Smooth muscle cell (in vitro differentiated cells): Measurements from ENCODE around the gene DCTN5. TPM values are rescaled to one million over a fixed set of nuclear protein-coding genes. Genes with fewer than 3 reads are reported as not detected.

Experiments
- DNase-seq: peaks from one replicate; lab custom pipeline; 2025; ENCODE audit not compliant: unreplicated experiment; lab: John Stamatoyannopoulos, UW
- H2AFZ ChIP-seq: fragments of 200-600 bp; sonication (generic); 2 replicates; pipeline ENCODE4 v1.6.0; 2016; ENCODE audit warnings: antibody characterized with exemption, low read depth, mild to moderate bottlenecking
- H3F3A ChIP-seq: fragments of 200-600 bp; sonication (generic); 2 replicates; pipeline ENCODE4 v1.6.0; 2017; ENCODE audit warnings: antibody characterized with exemption, low read depth
- H3K27ac ChIP-seq: fragments of 200-600 bp; sonication (generic); 2 replicates; pipeline ENCODE4 v1.5.1; 2016; ENCODE audit warnings: low read depth, mild to moderate bottlenecking
- H3K27me3 ChIP-seq: fragments of 200-600 bp; sonication (generic); 2 replicates; pipeline ENCODE4 v1.6.1; 2016; ENCODE audit warnings: low read depth, mild to moderate bottlenecking
- H3K36me3 ChIP-seq: fragments of 200-600 bp; sonication (generic); 2 replicates; pipeline ENCODE4 v1.5.1; 2016; ENCODE audit warnings: low read depth
- H3K4me1 ChIP-seq: fragments of 200-600 bp; sonication (generic); 2 replicates; pipeline ENCODE4 v1.5.1; 2016; ENCODE audit warnings: low read depth
- H3K4me2 ChIP-seq: fragments of 200-600 bp; sonication (generic); 2 replicates; pipeline ENCODE4 v1.6.0; 2016; ENCODE audit warnings: mild to moderate bottlenecking
- H3K4me3 ChIP-seq: fragments of 200-600 bp; sonication (generic); 2 replicates; pipeline ENCODE4 v1.5.1; 2016; ENCODE audit warnings: mild to moderate bottlenecking
- H3K79me2 ChIP-seq: fragments of 200-600 bp; sonication (generic); 2 replicates; pipeline ENCODE4 v1.6.0; 2016; ENCODE audit warnings: low read depth, mild to moderate bottlenecking
- H3K9ac ChIP-seq: fragments of 200-600 bp; sonication (generic); 2 replicates; pipeline ENCODE4 v1.6.0; 2016; ENCODE audit warnings: low read depth
- H3K9me3 ChIP-seq: fragments of 200-600 bp; sonication (generic); replicated peaks from 2 replicates; pipeline ENCODE4 v1.5.1; 2016; ENCODE audit warnings: low read depth
- H4K20me1 ChIP-seq: fragments of 200-600 bp; sonication (generic); 2 replicates; pipeline ENCODE4 v1.6.0; 2016; ENCODE audit warnings: low read depth
- WGBS: methylation state at CpG from one replicate; pipeline ENCODE4 v1.1.7; 2016; ENCODE audit warnings: low lambda C conversion rate; 5-methylcytosine and 5-hydroxymethylcytosine counted together
- polyA plus RNA-seq: library from polyadenylated mRNA; unstranded; fragments of >200 nt; fragmentation: Nextera tagmentation; extraction: Ambion mirVana; gene quantifications from 2 replicates; pipeline ENCODE4 v1.2.1, GENCODE V29; 2016
- total RNA-seq: library from RNA; depleted of rRNA; stranded (reverse); fragments of >200 nt; gene quantifications from 2 replicates; pipeline ENCODE4 v1.2.3, GENCODE V29; 2014
- TF ChIP-seq, protein P1 (sequence below): fragments of 200-600 bp; sonication (generic); IDR thresholded peaks from 2 replicates; pipeline ENCODE4 v1.5.1; 2017; ENCODE audit warnings: borderline replicate concordance, mild to moderate bottlenecking, antibody characterized with exemption; ENCODE audit not compliant: insufficient read depth, poor library complexity, severe bottlenecking

The DCTN5 gene
- total and polyA plus RNA-seq, 2 experiments from 2014 or later, result 14.0 to 22.6 TPM

DNA sequence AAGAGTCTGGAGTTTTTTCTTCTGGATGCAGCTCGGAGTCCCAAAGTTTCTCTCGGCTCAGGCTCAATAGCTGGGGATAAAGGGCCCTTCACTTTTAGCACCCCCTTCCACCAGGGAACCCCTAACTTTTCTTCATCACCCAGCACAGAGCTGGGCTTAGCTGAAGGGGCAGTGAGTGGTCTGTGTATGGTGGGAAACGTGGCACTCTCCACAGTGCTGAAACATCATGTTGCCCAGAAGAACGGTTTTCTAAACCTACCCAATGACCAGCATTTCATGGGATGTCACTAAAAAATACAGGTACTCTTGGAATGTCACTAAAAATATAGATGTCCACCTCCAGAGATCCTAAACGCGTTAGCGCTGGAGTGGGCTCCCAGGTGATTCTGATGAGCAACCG lies 59.8 kb downstream of the DCTN5 start:
- 75% methylated on average over 8 of the region's 8 CpGs for WGBS
- H2AFZ ChIP-seq, result no peak overlapping the region
- H3F3A ChIP-seq, result no peaks in the 10 kb centered on the region
- no peaks in the 10 kb centered on the region for H3K9me3 ChIP-seq
- H3K4me3 ChIP-seq, result no peak overlapping the region
- H3K4me1 ChIP-seq, result no peaks in the 10 kb centered on the region
- no peak for DNase-seq
- H3K27me3 ChIP-seq, result no peaks in the 10 kb centered on the region
- H4K20me1 ChIP-seq, result no peaks in the 10 kb centered on the region
- no peaks in the 10 kb centered on the region for H3K36me3 ChIP-seq
- TF ChIP-seq, protein P1, sequence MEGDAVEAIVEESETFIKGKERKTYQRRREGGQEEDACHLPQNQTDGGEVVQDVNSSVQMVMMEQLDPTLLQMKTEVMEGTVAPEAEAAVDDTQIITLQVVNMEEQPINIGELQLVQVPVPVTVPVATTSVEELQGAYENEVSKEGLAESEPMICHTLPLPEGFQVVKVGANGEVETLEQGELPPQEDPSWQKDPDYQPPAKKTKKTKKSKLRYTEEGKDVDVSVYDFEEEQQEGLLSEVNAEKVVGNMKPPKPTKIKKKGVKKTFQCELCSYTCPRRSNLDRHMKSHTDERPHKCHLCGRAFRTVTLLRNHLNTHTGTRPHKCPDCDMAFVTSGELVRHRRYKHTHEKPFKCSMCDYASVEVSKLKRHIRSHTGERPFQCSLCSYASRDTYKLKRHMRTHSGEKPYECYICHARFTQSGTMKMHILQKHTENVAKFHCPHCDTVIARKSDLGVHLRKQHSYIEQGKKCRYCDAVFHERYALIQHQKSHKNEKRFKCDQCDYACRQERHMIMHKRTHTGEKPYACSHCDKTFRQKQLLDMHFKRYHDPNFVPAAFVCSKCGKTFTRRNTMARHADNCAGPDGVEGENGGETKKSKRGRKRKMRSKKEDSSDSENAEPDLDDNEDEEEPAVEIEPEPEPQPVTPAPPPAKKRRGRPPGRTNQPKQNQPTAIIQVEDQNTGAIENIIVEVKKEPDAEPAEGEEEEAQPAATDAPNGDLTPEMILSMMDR, result no peak
- no peak overlapping the region for H3K27ac ChIP-seq
- no peaks in the 10 kb centered on the region for H3K79me2 ChIP-seq
- H3K9ac ChIP-seq, result no peak overlapping the region
- H3K4me2 ChIP-seq, result no peak overlapping the region

DNA sequence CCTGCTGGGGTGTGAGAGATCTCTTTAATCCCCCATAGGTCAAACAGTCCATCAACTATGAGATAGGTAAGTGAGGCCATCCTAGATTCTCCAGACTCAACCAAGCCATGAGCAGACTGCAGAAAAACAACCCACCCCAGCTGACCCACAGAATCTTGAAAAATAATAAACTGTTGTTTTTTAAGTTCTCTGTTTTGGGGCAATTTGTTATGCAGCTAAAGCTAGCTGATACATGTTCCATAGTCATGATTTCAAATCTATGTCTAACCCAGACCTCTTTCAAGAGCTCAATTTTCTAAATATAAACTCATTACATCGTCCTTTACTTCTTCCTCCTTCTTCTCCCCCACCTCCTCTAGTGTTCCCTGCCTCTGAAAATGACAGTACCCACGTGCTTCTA lies 61.7 kb downstream of the DCTN5 start:
- TF ChIP-seq, protein P1, result no peak
- no peaks in the 10 kb centered on the region for H3K4me1 ChIP-seq

DNA sequence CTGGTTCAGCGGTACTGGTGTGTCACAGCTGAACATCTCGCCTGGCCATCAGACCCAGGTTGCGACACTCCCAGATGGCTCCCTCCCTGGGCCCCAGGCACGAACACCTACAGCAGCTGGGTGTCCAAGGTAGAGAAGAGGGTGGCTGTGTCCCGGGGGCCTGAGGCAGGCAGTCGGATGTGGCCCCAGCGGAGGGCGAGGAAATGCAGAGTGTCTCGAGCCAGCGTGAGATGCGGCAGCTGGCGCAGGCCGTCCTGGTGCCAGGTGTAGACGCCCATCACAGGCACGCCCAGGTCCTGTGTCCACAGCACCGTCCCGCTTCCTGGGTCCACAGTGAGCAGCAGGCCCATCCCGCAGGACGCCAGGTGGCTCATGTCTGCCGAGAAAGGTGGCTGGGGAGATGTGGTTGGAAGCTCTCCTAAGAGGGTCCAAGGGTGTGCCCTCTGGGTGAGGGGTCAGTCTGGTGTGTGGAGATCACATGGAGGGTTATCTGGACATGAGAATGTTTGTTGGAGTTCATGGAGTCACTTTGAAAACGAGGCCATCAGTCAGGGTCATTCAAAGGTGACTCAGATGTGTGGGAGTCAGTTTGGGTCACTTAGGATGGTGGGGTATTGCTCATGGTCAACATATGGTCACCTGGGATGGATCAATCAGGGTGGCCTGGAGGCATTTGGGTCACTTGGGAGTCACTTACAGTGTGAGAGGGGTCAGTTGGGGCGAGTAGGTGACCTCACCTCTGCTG lies 63.7 kb downstream of the DCTN5 start:
- Histone ChIP-seq H3F3A (no peaks in the 10 kb centered on the region), H3K4me2 (no peak overlapping the region), H3K79me2 (no peaks in the 10 kb centered on the region), H3K27ac (no peak overlapping the region), H3K27me3 (no peaks in the 10 kb centered on the region), H3K4me3 (no peak overlapping the region), H3K36me3 (no peaks in the 10 kb centered on the region), H4K20me1 (no peaks in the 10 kb centered on the region), H3K4me1 (no peaks in the 10 kb centered on the region), H3K9me3 (no peaks in the 10 kb centered on the region), H3K9ac (no peak overlapping the region), H2AFZ (no peak overlapping the region)
- TF ChIP-seq, protein P1, result no peak
- 92% methylated on average over 22 of the region's 22 CpGs for WGBS
- no peak for DNase-seq

More for the DNA sequence above, 61.7 kb downstream of the DCTN5 start:
- Histone ChIP-seq H3F3A (no peaks in the 10 kb centered on the region), H3K36me3 (no peaks in the 10 kb centered on the region), H3K79me2 (no peaks in the 10 kb centered on the region), H2AFZ (no peak overlapping the region), H4K20me1 (no peaks in the 10 kb centered on the region), H3K9me3 (no peaks in the 10 kb centered on the region), H3K27ac (no peak overlapping the region), H3K4me2 (no peak overlapping the region), H3K27me3 (no peaks in the 10 kb centered on the region), H3K9ac (no peak overlapping the region), H3K4me3 (no peak overlapping the region)
- DNase-seq, result no peak
- 70% methylated on average over 2 of the region's 2 CpGs for WGBS

DNA sequence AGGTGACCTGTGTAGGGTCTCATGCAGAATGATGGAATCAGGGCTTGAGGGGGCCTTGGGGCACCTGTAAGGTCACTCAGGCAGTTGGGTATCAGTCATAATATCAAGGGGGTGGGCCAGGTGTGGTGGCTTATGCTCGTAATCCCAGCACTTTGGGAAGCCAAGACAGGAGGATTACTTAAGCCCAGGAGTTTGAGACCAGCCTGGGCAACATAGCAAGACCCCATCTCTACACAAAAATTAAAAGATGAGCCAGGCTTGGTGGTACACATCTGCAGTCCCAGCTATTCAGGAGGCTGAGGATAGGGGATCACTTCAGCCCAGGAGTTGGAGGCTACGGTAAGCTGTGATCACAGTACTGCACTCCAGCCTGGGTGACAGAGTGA lies 64.2 kb downstream of the DCTN5 start:
- DNase-seq, result no peak

More for the DNA sequence above, 64.2 kb downstream of the DCTN5 start:
- Histone ChIP-seq H3K4me2 (no peak overlapping the region), H3K27me3 (peaks cover 2% of the 10 kb centered on the region), H3K79me2 (no peaks in the 10 kb centered on the region), H4K20me1 (no peaks in the 10 kb centered on the region), H3F3A (no peaks in the 10 kb centered on the region), H3K36me3 (no peaks in the 10 kb centered on the region), H3K9me3 (no peaks in the 10 kb centered on the region), H3K27ac (no peak overlapping the region), H3K9ac (no peak overlapping the region), H2AFZ (no peak overlapping the region), H3K4me1 (no peaks in the 10 kb centered on the region), H3K4me3 (no peak overlapping the region)
- 88% methylated on average over 2 of the region's 2 CpGs for WGBS
- TF ChIP-seq, protein P1, result no peak
